ENCODE results near the gene RRP7A.
"Not testable (repeated sequence)": the region's sequence is repeated elsewhere in the genome, so short reads cannot be mapped to it uniquely, and the experiment has no call there.

DNA sequence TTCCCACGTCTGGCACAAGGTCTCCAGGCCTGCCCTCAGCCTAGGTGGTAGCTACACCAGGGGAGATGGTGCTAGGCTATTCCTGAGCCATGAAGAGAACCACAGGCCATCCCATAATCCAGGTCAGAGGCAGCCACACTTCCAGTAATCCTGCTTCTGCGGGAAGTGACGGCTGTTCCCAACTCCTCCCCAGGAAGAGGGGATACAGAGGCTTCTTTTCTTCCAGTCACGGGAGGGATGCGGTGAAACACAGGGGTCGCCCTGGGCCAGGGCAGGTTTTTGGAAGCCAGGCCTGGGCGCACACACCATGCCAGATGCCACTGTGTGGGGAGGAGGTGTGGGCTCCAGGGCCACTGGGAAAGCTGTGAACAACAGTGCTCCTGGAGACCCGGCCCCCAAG lies 4.3 kb downstream of the RRP7A start:
- not testable (repeated sequence) for TF ChIP-seq POLR2A (IDR thresholded peaks at IDR 0.05)
- TF ChIP-seq, protein P1, sequence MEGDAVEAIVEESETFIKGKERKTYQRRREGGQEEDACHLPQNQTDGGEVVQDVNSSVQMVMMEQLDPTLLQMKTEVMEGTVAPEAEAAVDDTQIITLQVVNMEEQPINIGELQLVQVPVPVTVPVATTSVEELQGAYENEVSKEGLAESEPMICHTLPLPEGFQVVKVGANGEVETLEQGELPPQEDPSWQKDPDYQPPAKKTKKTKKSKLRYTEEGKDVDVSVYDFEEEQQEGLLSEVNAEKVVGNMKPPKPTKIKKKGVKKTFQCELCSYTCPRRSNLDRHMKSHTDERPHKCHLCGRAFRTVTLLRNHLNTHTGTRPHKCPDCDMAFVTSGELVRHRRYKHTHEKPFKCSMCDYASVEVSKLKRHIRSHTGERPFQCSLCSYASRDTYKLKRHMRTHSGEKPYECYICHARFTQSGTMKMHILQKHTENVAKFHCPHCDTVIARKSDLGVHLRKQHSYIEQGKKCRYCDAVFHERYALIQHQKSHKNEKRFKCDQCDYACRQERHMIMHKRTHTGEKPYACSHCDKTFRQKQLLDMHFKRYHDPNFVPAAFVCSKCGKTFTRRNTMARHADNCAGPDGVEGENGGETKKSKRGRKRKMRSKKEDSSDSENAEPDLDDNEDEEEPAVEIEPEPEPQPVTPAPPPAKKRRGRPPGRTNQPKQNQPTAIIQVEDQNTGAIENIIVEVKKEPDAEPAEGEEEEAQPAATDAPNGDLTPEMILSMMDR (IDR thresholded peaks at IDR 0.05): not testable (repeated sequence)
